Skeletal muscle tissue (tissue), 4 donors: ENCODE results near the gene FBLN1. TPM values are rescaled to one million over a fixed set of nuclear protein-coding genes. Genes with fewer than 3 reads are reported as not detected.

Experiments used
- H3K27ac ChIP-seq: one replicate; pipeline ENCODE4 v1.7.0; 2013; ENCODE audit warnings: mild to moderate bottlenecking, low read depth, low read length, inconsistent platforms
- H3K27me3 ChIP-seq, 3 donors: one replicate each; pipeline ENCODE4 v1.7.0; 2013; ENCODE audit warnings: low read length in 3 of 3; ENCODE audit not compliant: control insufficient read depth in 3 of 3, insufficient read depth in 3 of 3
- H3K36me3 ChIP-seq, 3 donors: one replicate each; pipeline ENCODE4 v1.7.0; 2013; ENCODE audit warnings: low read length in 3 of 3; ENCODE audit not compliant: control insufficient read depth in 3 of 3, insufficient read depth in 3 of 3
- H3K4me1 ChIP-seq, 3 donors: one replicate each; pipeline ENCODE4 v1.7.0; 2013; ENCODE audit warnings: low read length in 3 of 3, mild to moderate bottlenecking in 3 of 3; ENCODE audit not compliant: control insufficient read depth in 3 of 3, insufficient read depth in 3 of 3
- H3K4me3 ChIP-seq, 3 donors: one replicate each; pipeline ENCODE4 v1.7.0; 2013; ENCODE audit warnings: low read length in 3 of 3
- H3K9ac ChIP-seq, 3 donors: one replicate each; pipeline ENCODE4 v1.7.0; 2013; ENCODE audit warnings: low read length in 3 of 3, mild to moderate bottlenecking in 3 of 3, moderate library complexity in 2 of 3, low read depth in 1 of 3
- H3K9me3 ChIP-seq, 3 donors: one replicate each; pipeline ENCODE4 v1.7.0; 2013; ENCODE audit warnings: low read length in 3 of 3; ENCODE audit not compliant: control insufficient read depth in 3 of 3
- total RNA-seq: library from RNA; depleted of rRNA; stranded (reverse); fragments of >200 nt; gene quantifications from one replicate; pipeline ENCODE4 v1.2.3, GENCODE V29; 2014
- donor health status: Osteomylitis.

FBLN1 gene
- total RNA-seq, 1 donor from 2014 or later = 105 TPM

- peak overlapping the region; percentile 56 for H3K27ac ChIP-seq
- peaks cover 0 to 5% (median 3%) of the 10 kb centered on the region in 3 donors for H3K27me3 ChIP-seq
- peaks cover 46 to 58% (median 48%) of the 10 kb centered on the region in 3 donors for H3K4me1 ChIP-seq
- no peaks in the 10 kb centered on the region for H3K9me3 ChIP-seq
- no peak overlapping the region for H3K4me3 ChIP-seq
- peaks cover 0 to 10% (median 0%) of the 10 kb centered on the region in 3 donors for H3K36me3 ChIP-seq
- no peak overlapping the region for H3K9ac ChIP-seq
Measured at GRCh38 chr22:45548991-45549761, 46.5 kb downstream of the FBLN1 start.

DNA sequence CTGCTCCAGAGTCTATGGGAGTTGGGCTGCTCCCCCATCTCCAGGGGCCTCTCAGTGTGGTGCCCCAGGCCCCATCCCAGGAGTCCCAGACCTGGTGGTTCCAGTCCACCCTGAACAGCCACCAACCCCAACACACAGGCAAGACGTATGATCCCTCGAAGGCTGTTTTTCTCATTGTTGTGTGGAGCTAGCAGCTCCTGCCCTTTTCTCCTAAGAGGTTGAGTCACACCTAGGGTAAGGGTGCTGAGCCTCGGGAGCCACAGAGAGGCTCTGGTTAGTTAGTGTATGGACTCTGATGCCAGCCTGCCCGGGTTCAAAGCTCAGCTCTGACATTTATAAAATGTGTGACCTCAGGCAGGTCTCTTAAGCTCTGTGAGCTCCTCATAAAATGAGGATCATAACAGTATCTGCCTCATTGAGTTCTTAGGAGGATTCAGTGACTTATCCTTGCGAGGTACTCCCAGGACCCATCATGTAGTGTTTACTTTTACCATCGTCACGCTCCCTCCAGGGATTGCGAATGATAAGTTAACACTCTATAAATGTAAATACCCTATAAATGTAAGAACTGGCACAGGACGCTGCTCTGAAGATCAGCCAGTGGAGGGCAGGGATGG is 47.2 kb downstream of the FBLN1 start:
- no peak overlapping the region for H3K4me3 ChIP-seq
- H3K9ac ChIP-seq = no peak overlapping the region
- H3K36me3 ChIP-seq = peaks cover 0 to 6% (median 0%) of the 10 kb centered on the region in 3 donors
- peaks cover 0 to 9% (median 4%) of the 10 kb centered on the region in 3 donors for H3K27me3 ChIP-seq
- peak overlapping the region; percentile 56 for H3K27ac ChIP-seq
- no peaks in the 10 kb centered on the region for H3K9me3 ChIP-seq
- peaks cover 46 to 53% (median 48%) of the 10 kb centered on the region in 3 donors for H3K4me1 ChIP-seq

DNA sequence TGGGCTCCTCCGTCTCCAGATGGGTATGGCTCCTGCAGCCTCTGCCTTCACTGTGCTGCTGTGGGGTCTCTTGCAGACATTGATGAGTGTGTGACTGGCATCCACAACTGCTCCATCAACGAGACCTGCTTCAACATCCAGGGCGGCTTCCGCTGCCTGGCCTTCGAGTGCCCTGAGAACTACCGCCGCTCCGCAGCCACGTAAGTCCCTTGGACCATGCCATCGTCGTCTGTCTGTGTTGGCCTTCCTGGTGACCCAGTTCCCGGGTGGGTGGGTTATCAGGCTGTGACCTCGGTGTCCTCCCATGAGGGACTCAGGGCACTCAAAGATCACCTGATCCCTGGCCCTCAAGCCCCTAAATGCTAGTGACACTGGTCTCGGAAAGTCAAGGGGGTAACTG is 47.7 kb downstream of the FBLN1 start:
- Histone ChIP-seq H3K4me3 (no peak overlapping the region), H3K9ac (no peak overlapping the region), H3K36me3 (peaks cover 0 to 6% (median 0%) of the 10 kb centered on the region in 3 donors), H3K9me3 (no peaks in the 10 kb centered on the region), H3K27me3 (peaks cover 0 to 9% (median 4%) of the 10 kb centered on the region in 3 donors), H3K27ac (no peak overlapping the region), H3K4me1 (peaks cover 42 to 47% (median 44%) of the 10 kb centered on the region in 3 donors)

- H3K36me3 ChIP-seq = peaks cover 0 to 6% (median 0%) of the 10 kb centered on the region in 3 donors
- H3K27ac ChIP-seq = peak overlapping the region; percentile 20
- peaks cover 0 to 9% (median 4%) of the 10 kb centered on the region in 3 donors for H3K27me3 ChIP-seq
- H3K9me3 ChIP-seq = no peaks in the 10 kb centered on the region
- no peak overlapping the region for H3K4me3 ChIP-seq
- peaks cover 42 to 45% (median 44%) of the 10 kb centered on the region in 3 donors for H3K4me1 ChIP-seq
- no peak overlapping the region for H3K9ac ChIP-seq
Measured at GRCh38 chr22:45550891-45551290, 48.2 kb downstream of the FBLN1 start.

DNA sequence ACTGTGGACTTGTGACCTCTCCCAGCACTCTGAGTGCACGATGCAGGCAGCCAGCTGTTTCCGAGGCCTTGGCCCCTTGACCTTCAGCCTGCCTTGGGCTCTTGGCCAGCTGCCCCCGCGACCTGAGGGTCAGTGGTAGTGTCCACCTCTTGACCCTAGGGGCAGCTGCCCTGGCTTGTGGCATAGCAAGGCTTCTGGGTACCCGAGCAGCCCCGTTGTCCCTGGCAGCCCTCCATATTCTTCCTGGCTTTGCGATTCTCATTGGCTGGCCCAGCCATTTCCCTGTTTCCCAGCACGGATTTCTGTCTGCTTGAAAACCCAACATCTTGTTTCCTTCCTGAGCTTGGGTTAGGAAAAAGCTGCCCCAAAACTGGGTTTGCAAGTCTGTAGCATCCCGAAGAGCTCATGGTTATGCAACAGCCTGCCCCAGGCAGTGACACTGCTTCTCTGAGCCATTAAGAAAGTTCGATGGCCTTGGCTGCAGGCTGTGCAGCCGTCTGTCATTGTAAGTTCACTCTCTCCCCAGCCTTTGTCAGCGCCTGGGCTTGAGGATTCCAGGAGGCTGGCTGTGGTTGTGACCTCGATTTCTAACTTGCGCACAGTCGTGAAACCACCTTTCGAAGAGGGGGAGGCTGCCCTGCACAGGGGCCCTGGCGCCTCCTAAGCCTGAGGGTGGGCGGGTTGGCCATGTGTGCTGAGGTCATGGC is 48.8 kb downstream of the FBLN1 start:
- H3K4me3 ChIP-seq = no peak overlapping the region
- peak overlapping the region in 1 of 3 donors; percentile 33 for H3K9ac ChIP-seq
- H3K9me3 ChIP-seq = no peaks in the 10 kb centered on the region
- H3K4me1 ChIP-seq = peaks cover 42 to 45% (median 44%) of the 10 kb centered on the region in 3 donors
- peaks cover 0 to 9% (median 4%) of the 10 kb centered on the region in 3 donors for H3K27me3 ChIP-seq
- H3K36me3 ChIP-seq = peaks cover 0 to 6% (median 0%) of the 10 kb centered on the region in 3 donors
- H3K27ac ChIP-seq = peak overlapping the region; percentile 54

GRCh38 chr22:45552017-45552411 is 49.3 kb downstream of the FBLN1 start:
- Histone ChIP-seq H3K9me3 (no peaks in the 10 kb centered on the region), H3K36me3 (peaks cover 0 to 6% (median 0%) of the 10 kb centered on the region in 3 donors), H3K27me3 (peaks cover 0 to 9% (median 4%) of the 10 kb centered on the region in 3 donors), H3K9ac (peak overlapping the region in 1 of 3 donors; percentile 16), H3K27ac (peak overlapping the region; percentile 54), H3K4me3 (no peak overlapping the region), H3K4me1 (peaks cover 42 to 45% (median 44%) of the 10 kb centered on the region in 3 donors)

- Histone ChIP-seq H3K4me3 (no peak overlapping the region), H3K27me3 (peaks cover 0 to 9% (median 4%) of the 10 kb centered on the region in 3 donors), H3K27ac (peak overlapping the region; percentile 66), H3K9me3 (no peaks in the 10 kb centered on the region), H3K36me3 (peaks cover 0 to 4% (median 0%) of the 10 kb centered on the region in 3 donors), H3K4me1 (peaks cover 42 to 45% (median 44%) of the 10 kb centered on the region in 3 donors), H3K9ac (peak overlapping the region in 1 of 3 donors; percentile 3)
Measured at GRCh38 chr22:45552580-45553350, 50.1 kb downstream of the FBLN1 start.

GRCh38 chr22:45553351-45554039 is 50.8 kb downstream of the FBLN1 start:
- Histone ChIP-seq H3K27me3 (peaks cover 0 to 9% (median 4%) of the 10 kb centered on the region in 3 donors), H3K4me1 (peaks cover 40 to 45% (median 42%) of the 10 kb centered on the region in 3 donors), H3K9me3 (no peaks in the 10 kb centered on the region), H3K36me3 (peaks cover 0 to 2% (median 0%) of the 10 kb centered on the region in 3 donors), H3K4me3 (no peak overlapping the region), H3K9ac (peak overlapping the region in 1 of 3 donors; percentile 33), H3K27ac (peak overlapping the region; percentile 66)

GRCh38 chr22:45554040-45554406 is 51.3 kb downstream of the FBLN1 start:
- peak overlapping the region; percentile 66 for H3K27ac ChIP-seq
- H3K9me3 ChIP-seq = no peaks in the 10 kb centered on the region
- H3K9ac ChIP-seq = no peak overlapping the region
- H3K36me3 ChIP-seq = peaks cover 0 to 2% (median 0%) of the 10 kb centered on the region in 3 donors
- H3K4me1 ChIP-seq = peaks cover 38 to 42% (median 42%) of the 10 kb centered on the region in 3 donors
- H3K27me3 ChIP-seq = peaks cover 0 to 9% (median 4%) of the 10 kb centered on the region in 3 donors
- H3K4me3 ChIP-seq = no peak overlapping the region
